Activated effector memory CD4-positive, alpha-beta T cell treated with Interleukin-2 at 50 U/mL for 16 hours (primary cell): ENCODE measurements around the gene RIMKLA.

Source experiments
- DNase-seq: peaks from one replicate; pipeline ENCODE4 v3.0.0-alpha.2; 2020

RIMKLA gene

GRCh38 chr1:42379794-42380585 is 602 bp upstream of the RIMKLA start:
- no peak for DNase-seq

- no peak for DNase-seq
These were observed 685 bp downstream of the RIMKLA start for GRCh38 chr1:42381280-42381673.

- DNase-seq: no peak
These were observed 4.7 kb downstream of the RIMKLA start for GRCh38 chr1:42385283-42385682.

- no peak for DNase-seq
These were observed 5.5 kb downstream of the RIMKLA start for GRCh38 chr1:42386051-42386450.

GRCh38 chr1:42392255-42392654 is 11.7 kb downstream of the RIMKLA start:
- no peak for DNase-seq

- no peak for DNase-seq
These were observed 12.6 kb downstream of the RIMKLA start for GRCh38 chr1:42392967-42393848.

GRCh38 chr1:42399315-42400100 is 18.9 kb downstream of the RIMKLA start:
- DNase-seq: no peak

- no peak for DNase-seq
These were observed 23.3 kb downstream of the RIMKLA start for GRCh38 chr1:42403880-42404400.

- DNase-seq: no peak
These were observed 34.2 kb downstream of the RIMKLA start for GRCh38 chr1:42414551-42415496.

- DNase-seq: no peak
These were observed 36.6 kb downstream of the RIMKLA start for GRCh38 chr1:42417166-42417565.

- no peak for DNase-seq
These were observed 37.9 kb downstream of the RIMKLA start for GRCh38 chr1:42418516-42418915.

GRCh38 chr1:42419126-42419821 is 38.7 kb downstream of the RIMKLA start:
- no peak for DNase-seq

- no peak for DNase-seq
These were observed 39.5 kb downstream of the RIMKLA start for GRCh38 chr1:42420121-42420520.

GRCh38 chr1:42420911-42421585 is 40.5 kb downstream of the RIMKLA start:
- DNase-seq: no peak

GRCh38 chr1:42422737-42423136 is 42.1 kb downstream of the RIMKLA start:
- no peak for DNase-seq

- no peak for DNase-seq
These were observed 43.1 kb downstream of the RIMKLA start for GRCh38 chr1:42423681-42424080.

GRCh38 chr1:42424201-42424600 is 43.6 kb downstream of the RIMKLA start:
- DNase-seq: no peak

GRCh38 chr1:42427240-42427639 is 46.6 kb downstream of the RIMKLA start:
- no peak for DNase-seq

GRCh38 chr1:42429603-42430002 is 49.0 kb downstream of the RIMKLA start:
- no peak for DNase-seq
